Parathyroid adenoma (tissue), 2 donors: ENCODE measurements around the gene CNGA3.

Experiments used
- H2AFZ ChIP-seq: fragments of 300-600 bp; sonication (generic); one replicate; pipeline ENCODE4 v1.7.0; 2017; ENCODE audit warnings: antibody characterized with exemption, mild to moderate bottlenecking
- H3K27ac ChIP-seq: fragments of 300-600 bp; sonication (generic); one replicate; pipeline ENCODE4 v1.7.0; 2017
- H3K27me3 ChIP-seq: fragments of 300-600 bp; sonication (generic); one replicate; pipeline ENCODE4 v1.7.0; 2017; ENCODE audit warnings: low read length; ENCODE audit not compliant: control insufficient read depth, insufficient read depth
- H3K36me3 ChIP-seq: fragments of 300-600 bp; sonication (generic); one replicate; pipeline ENCODE4 v1.7.0; 2017; ENCODE audit warnings: low read length; ENCODE audit not compliant: control insufficient read depth, insufficient read depth
- H3K4me1 ChIP-seq: fragments of 300-600 bp; sonication (generic); one replicate; pipeline ENCODE4 v1.7.0; 2017; ENCODE audit warnings: control low read depth
- H3K4me2 ChIP-seq: fragments of 300-600 bp; sonication (generic); one replicate; pipeline ENCODE4 v1.7.0; 2017; ENCODE audit warnings: low read length
- H3K4me3 ChIP-seq: fragments of 300-600 bp; sonication (generic); one replicate; pipeline ENCODE4 v1.7.0; 2017; ENCODE audit warnings: low read depth, low read length
- H3K79me2 ChIP-seq: fragments of 300-600 bp; sonication (generic); one replicate; pipeline ENCODE4 v1.7.0; 2017; ENCODE audit warnings: control low read depth
- H3K9ac ChIP-seq: fragments of 300-600 bp; sonication (generic); one replicate; pipeline ENCODE4 v1.7.0; 2017; ENCODE audit warnings: mild to moderate bottlenecking
- H3K9me3 ChIP-seq: fragments of 300-600 bp; sonication (generic); one replicate; pipeline ENCODE4 v1.7.0; 2017; ENCODE audit warnings: low read length; ENCODE audit not compliant: control insufficient read depth
- CTCF ChIP-seq: fragments of 300-600 bp; sonication (generic); IDR thresholded peaks from one replicate; pipeline ENCODE4 v1.7.0; 2017; ENCODE audit warnings: antibody characterized with exemption, mild to moderate bottlenecking
- donor health status: primary hyperparathyroidism.

CNGA3 gene

DNA sequence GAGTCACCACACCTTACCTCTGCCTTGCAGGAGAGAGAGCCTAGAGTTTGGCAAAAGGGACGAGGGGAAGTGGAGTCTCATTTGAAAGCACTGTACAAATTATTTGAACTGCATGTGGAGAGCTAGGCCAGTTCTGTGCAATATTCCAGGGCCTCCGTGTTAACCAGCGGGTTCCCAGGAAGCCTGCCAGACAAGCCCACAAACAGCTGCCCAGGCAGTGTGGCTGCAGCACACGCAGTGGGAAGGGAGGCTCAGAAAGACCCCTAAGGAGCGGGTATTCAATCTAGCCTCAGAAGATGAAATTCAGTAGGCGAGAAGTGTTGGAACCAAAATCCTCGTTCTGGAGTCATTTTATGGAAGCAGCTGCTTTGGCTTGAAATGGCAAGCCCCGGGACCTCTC lies 30.7 kb downstream of the CNGA3 start:
- TF ChIP-seq CTCF: no peak
- Histone ChIP-seq H3K9ac (no peak overlapping the region), H3K4me1 (no peaks in the 10 kb centered on the region), H2AFZ (no peak overlapping the region), H3K79me2 (no peaks in the 10 kb centered on the region), H3K27ac (no peak overlapping the region), H3K36me3 (no peaks in the 10 kb centered on the region), H3K4me3 (no peak overlapping the region), H3K9me3 (no peaks in the 10 kb centered on the region), H3K27me3 (no peaks in the 10 kb centered on the region), H3K4me2 (no peak overlapping the region)

- H3K79me2 ChIP-seq: no peaks in the 10 kb centered on the region
- H3K9me3 ChIP-seq: no peaks in the 10 kb centered on the region
- H3K9ac ChIP-seq: no peak overlapping the region
- no peaks in the 10 kb centered on the region for H3K36me3 ChIP-seq
- H3K4me2 ChIP-seq: no peak overlapping the region
- H3K4me1 ChIP-seq: no peaks in the 10 kb centered on the region
- H3K4me3 ChIP-seq: no peak overlapping the region
- H2AFZ ChIP-seq: no peak overlapping the region
- H3K27ac ChIP-seq: no peak overlapping the region
- TF ChIP-seq CTCF: no peak
- H3K27me3 ChIP-seq: no peaks in the 10 kb centered on the region
These were observed 31.3 kb downstream of the CNGA3 start for GRCh38 chr2:98377544-98377943.

- H3K36me3 ChIP-seq: no peaks in the 10 kb centered on the region
- no peaks in the 10 kb centered on the region for H3K27me3 ChIP-seq
- no peak overlapping the region for H3K4me2 ChIP-seq
- no peak overlapping the region for H3K27ac ChIP-seq
- H3K4me3 ChIP-seq: no peak overlapping the region
- no peaks in the 10 kb centered on the region for H3K9me3 ChIP-seq
- H3K4me1 ChIP-seq: no peaks in the 10 kb centered on the region
- no peaks in the 10 kb centered on the region for H3K79me2 ChIP-seq
- H2AFZ ChIP-seq: no peak overlapping the region
- no peak for TF ChIP-seq CTCF
- H3K9ac ChIP-seq: no peak overlapping the region
These were observed 31.9 kb downstream of the CNGA3 start for GRCh38 chr2:98378196-98378595.

DNA sequence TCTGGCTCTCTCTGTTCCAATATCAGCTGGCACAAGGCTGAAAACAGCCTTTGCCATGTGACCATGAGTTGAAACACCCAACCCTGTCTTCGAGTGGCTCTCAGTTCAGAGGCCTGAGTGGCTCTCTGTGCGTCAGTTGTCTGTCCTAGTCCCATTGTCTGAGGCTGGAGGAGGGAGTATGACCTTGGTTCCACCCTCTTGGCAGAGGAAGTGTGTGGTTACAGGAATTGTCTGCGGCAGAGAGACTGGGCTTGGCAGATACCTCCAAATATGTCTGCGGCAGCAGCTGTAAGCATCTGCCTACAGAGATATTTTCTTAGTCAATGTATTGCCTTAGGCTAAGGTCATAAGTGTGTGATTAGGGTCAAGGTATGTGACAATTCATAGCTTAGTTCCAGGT lies 32.6 kb downstream of the CNGA3 start:
- no peak overlapping the region for H2AFZ ChIP-seq
- no peak overlapping the region for H3K4me2 ChIP-seq
- no peaks in the 10 kb centered on the region for H3K9me3 ChIP-seq
- no peak overlapping the region for H3K27ac ChIP-seq
- H3K36me3 ChIP-seq: no peaks in the 10 kb centered on the region
- H3K79me2 ChIP-seq: no peaks in the 10 kb centered on the region
- H3K4me1 ChIP-seq: no peaks in the 10 kb centered on the region
- TF ChIP-seq CTCF: no peak
- H3K9ac ChIP-seq: no peak overlapping the region
- H3K4me3 ChIP-seq: no peak overlapping the region
- no peaks in the 10 kb centered on the region for H3K27me3 ChIP-seq

DNA sequence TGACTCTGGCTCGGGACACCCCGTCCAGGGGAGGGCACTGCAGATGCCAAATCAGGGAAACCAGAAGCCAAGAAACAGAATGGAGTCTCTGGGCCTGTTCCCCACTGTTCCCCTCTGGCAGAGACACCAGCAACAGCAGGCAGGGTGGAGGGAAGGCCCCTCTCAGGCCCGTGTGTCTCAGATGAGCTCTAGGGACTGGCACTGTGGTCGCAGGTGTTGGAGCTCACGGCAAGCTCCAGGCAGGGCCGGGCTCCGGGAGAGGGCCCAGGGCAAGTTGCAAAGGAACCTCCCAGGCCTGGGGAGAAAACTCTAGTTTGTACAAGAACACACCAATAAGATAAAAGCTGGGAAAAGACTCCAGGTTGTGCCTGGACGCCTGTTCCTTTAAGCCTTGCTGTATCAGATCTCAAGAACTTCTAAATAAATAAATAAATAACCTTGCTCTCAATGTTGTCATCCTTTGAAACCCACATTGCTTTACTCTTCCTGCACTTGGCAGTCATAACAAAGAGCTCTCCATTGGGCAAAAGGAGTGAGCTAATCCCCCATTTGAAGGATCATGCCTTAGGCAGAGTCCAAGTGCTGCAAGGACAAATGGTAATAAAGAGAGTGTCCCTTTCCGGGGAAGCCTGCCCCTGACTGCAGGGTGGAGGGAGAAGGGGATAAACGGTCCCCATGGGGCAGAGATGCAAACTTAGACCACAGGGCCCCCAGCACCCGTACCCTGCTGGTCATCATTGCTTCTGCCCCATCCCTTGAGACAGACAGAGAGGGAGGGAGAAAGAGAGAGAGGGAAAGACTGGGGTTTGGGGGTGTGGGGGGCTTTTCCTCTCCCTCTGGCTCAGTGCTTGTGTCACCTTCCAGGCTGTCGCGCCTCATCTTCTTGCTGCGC lies 33.3 kb downstream of the CNGA3 start:
- H3K36me3 ChIP-seq: no peaks in the 10 kb centered on the region
- H3K79me2 ChIP-seq: no peaks in the 10 kb centered on the region
- no peaks in the 10 kb centered on the region for H3K9me3 ChIP-seq
- no peak overlapping the region for H3K4me3 ChIP-seq
- no peak overlapping the region for H2AFZ ChIP-seq
- H3K4me2 ChIP-seq: no peak overlapping the region
- TF ChIP-seq CTCF: no peak
- H3K27me3 ChIP-seq: no peaks in the 10 kb centered on the region
- H3K9ac ChIP-seq: no peak overlapping the region
- H3K27ac ChIP-seq: no peak overlapping the region
- no peaks in the 10 kb centered on the region for H3K4me1 ChIP-seq
